Gastrocnemius medialis (tissue), 4 donors: ENCODE measurements around the gene PRKCE.

ENCODE experiments used
- POLR2A ChIP-seq, 2 donors: fragments of 450-650 bp; IDR thresholded peaks; one replicate each; pipeline ENCODE4 v1.6.1; 2017; ENCODE audit warnings: antibody characterized with exemption in 2 of 2, mild to moderate bottlenecking in 2 of 2, moderate library complexity in 2 of 2
- TF ChIP-seq, protein P1 (sequence below), 5 experiments: fragments of 450-650 bp in 3 of 5; fragments of 200-600 bp in 2 of 5; sonication (generic) in 2 of 5; IDR thresholded peaks in 4 of 5; conservative IDR thresholded peaks in 1 of 5; 1 replicate in 4 of 5; 2 replicates in 1 of 5; pipeline ENCODE4 v1.5.1; 2016 to 2019; ENCODE audit warnings: antibody characterized with exemption in 5 of 5, mild to moderate bottlenecking in 3 of 5, moderate library complexity in 3 of 5

DNA sequence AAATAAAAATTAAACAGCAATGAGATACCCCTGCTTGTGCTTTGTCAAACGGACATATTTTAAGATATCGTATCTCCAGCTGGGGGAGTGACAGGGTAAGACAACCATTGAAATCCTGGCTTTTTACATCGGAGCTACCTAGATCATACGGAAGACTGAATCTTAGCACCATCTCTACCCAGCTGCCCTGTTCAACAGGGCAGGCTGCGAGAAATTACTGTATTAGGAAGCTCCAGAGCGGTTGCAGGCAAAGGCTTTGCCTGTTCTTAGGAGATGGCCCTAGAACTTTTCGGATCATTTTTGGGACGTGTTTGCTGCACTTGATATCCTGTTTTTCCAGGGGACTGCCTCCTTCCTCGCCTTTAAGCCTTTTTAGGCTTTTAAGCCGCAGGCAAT, 2.0 kb upstream of the PRKCE start:
- TF ChIP-seq, protein P1, sequence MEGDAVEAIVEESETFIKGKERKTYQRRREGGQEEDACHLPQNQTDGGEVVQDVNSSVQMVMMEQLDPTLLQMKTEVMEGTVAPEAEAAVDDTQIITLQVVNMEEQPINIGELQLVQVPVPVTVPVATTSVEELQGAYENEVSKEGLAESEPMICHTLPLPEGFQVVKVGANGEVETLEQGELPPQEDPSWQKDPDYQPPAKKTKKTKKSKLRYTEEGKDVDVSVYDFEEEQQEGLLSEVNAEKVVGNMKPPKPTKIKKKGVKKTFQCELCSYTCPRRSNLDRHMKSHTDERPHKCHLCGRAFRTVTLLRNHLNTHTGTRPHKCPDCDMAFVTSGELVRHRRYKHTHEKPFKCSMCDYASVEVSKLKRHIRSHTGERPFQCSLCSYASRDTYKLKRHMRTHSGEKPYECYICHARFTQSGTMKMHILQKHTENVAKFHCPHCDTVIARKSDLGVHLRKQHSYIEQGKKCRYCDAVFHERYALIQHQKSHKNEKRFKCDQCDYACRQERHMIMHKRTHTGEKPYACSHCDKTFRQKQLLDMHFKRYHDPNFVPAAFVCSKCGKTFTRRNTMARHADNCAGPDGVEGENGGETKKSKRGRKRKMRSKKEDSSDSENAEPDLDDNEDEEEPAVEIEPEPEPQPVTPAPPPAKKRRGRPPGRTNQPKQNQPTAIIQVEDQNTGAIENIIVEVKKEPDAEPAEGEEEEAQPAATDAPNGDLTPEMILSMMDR (IDR thresholded peaks at IDR 0.05 in 4 of 5, conservative IDR thresholded peaks at IDR 0.05 in 1 of 5) = no peak
- TF ChIP-seq POLR2A (IDR thresholded peaks at IDR 0.05) = no peak
